Epithelial cell of esophagus (primary cell): ENCODE measurements around the gene ATXN10.

Experiments used
- DNase-seq: peaks from one replicate; pipeline ENCODE4 v3.0.0; 2010; ENCODE audit warnings: low read depth
- H3K4me3 ChIP-seq: 2 replicates; pipeline ENCODE4 v1.5.1; 2011; ENCODE audit warnings: mild to moderate bottlenecking, low read length, control low read depth
- TF ChIP-seq, protein P1 (sequence below): IDR thresholded peaks from 2 replicates; pipeline ENCODE4 v1.5.1; 2011; ENCODE audit warnings: low read depth, mild to moderate bottlenecking, low read length, control low read depth, inconsistent platforms; ENCODE audit not compliant: insufficient read depth; ENCODE audit errors: missing control alignments

The ATXN10 gene

DNA sequence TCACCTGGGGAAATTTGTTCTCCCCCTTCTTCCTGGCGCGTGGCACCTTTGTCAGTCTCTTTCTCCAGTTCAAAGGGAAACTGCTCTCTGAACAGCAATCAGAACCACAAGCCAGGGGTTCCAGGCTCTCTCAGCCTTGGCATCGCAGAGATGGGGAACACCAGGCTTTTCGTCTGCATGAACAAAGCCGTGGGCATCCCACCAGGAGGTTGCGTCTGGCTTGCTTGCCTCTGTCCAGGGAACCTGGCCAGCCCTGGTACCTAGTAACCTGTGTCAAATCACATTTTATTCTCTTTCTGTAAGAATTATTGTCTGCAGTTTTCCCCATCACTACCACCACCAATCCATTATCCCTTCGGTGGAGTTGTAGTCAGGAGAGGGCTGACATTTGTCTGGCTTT is 198.4 kb downstream of the ATXN10 start:
- no peak for DNase-seq
- no peak overlapping the region for H3K4me3 ChIP-seq
- TF ChIP-seq, protein P1, sequence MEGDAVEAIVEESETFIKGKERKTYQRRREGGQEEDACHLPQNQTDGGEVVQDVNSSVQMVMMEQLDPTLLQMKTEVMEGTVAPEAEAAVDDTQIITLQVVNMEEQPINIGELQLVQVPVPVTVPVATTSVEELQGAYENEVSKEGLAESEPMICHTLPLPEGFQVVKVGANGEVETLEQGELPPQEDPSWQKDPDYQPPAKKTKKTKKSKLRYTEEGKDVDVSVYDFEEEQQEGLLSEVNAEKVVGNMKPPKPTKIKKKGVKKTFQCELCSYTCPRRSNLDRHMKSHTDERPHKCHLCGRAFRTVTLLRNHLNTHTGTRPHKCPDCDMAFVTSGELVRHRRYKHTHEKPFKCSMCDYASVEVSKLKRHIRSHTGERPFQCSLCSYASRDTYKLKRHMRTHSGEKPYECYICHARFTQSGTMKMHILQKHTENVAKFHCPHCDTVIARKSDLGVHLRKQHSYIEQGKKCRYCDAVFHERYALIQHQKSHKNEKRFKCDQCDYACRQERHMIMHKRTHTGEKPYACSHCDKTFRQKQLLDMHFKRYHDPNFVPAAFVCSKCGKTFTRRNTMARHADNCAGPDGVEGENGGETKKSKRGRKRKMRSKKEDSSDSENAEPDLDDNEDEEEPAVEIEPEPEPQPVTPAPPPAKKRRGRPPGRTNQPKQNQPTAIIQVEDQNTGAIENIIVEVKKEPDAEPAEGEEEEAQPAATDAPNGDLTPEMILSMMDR, result no peak

GRCh38 chr22:45871721-45872120 is 200.1 kb downstream of the ATXN10 start:
- H3K4me3 ChIP-seq, result no peak overlapping the region
- peak; percentile 61 for DNase-seq
- TF ChIP-seq, protein P1, result no peak

GRCh38 chr22:45872659-45873263 is 201.1 kb downstream of the ATXN10 start:
- TF ChIP-seq, protein P1, result no peak
- no peak for DNase-seq
- no peak overlapping the region for H3K4me3 ChIP-seq

GRCh38 chr22:45876136-45877035 is 204.8 kb downstream of the ATXN10 start:
- no peak for DNase-seq

DNA sequence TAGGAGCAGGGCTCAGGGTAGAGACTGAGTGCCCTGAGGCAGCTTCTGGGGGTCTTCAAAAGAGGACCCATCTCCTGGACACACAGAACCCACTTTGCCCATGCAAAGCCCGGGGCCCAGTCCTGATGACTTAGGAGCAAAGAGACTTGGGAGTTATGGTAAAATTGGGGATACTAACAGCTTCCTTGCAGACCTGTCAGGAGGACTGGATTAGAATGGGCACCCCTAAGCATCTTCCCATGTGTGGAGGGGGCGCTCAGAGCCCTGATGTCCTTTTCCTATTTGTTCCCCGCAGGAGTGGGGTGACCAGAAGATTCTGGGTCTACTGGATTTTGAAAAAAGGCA is 205.4 kb downstream of the ATXN10 start:
- TF ChIP-seq, protein P1, result no peak
- H3K4me3 ChIP-seq, result no peak overlapping the region
- no peak for DNase-seq

More at GRCh38 chr22:45876136-45877035, 204.8 kb downstream of the ATXN10 start:
- no peak overlapping the region for H3K4me3 ChIP-seq
- TF ChIP-seq, protein P1, result no peak

DNA sequence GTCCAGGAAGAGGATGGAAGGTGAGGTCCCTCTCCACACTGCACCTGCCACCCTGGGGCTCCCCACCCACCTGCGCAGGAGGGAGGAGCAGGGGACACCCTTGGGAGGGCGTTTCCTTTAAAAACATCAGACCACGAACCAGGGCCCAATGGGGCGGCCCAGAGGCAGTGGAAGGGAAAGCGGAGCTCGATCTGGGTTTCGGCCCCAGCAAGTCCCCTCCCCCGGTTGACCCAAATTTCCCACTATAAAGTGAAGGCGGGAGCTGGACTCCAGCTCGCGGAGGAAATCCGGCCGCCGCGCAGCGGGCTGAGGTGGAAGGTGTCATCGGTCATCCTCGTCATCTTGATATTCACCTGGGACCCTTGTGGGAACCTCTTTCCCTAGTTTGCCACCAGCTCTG is 206.0 kb downstream of the ATXN10 start:
- TF ChIP-seq, protein P1, result no peak
- no peak for DNase-seq
- no peak overlapping the region for H3K4me3 ChIP-seq
